Effector memory CD4-positive, alpha-beta T cell (primary cell): Measurements from ENCODE around the gene BMPR1A.

Source experiments
- DNase-seq, 3 donors: peaks; one replicate each; pipeline ENCODE4 v3.0.0-alpha.2; 2020
- H3K27ac ChIP-seq: 2 replicates; pipeline ENCODE4 v1.7.0; 2013; ENCODE audit warnings: mild to moderate bottlenecking, low read length, moderate library complexity; ENCODE audit not compliant: insufficient read depth, poor library complexity, severe bottlenecking
- H3K27me3 ChIP-seq: replicated peaks from 2 replicates; pipeline ENCODE4 v1.7.0; 2013; ENCODE audit warnings: mild to moderate bottlenecking, low read length; ENCODE audit not compliant: insufficient read depth, control insufficient read depth, poor library complexity, severe bottlenecking
- H3K36me3 ChIP-seq: 2 replicates; pipeline ENCODE4 v1.7.0; 2013; ENCODE audit warnings: mild to moderate bottlenecking, low read length, moderate library complexity; ENCODE audit not compliant: control insufficient read depth, insufficient read depth
- H3K4me1 ChIP-seq: 2 replicates; pipeline ENCODE4 v1.7.0; 2013; ENCODE audit warnings: low read length, mild to moderate bottlenecking; ENCODE audit not compliant: control insufficient read depth, insufficient read depth, poor library complexity, severe bottlenecking
- H3K4me3 ChIP-seq: 2 replicates; pipeline ENCODE4 v1.7.0; 2013; ENCODE audit warnings: low read length, low read depth, mild to moderate bottlenecking; ENCODE audit not compliant: insufficient read depth, poor library complexity, severe bottlenecking
- H3K9me3 ChIP-seq: 2 replicates; pipeline ENCODE4 v1.7.0; 2013; ENCODE audit warnings: mild to moderate bottlenecking, low read length, moderate library complexity; ENCODE audit not compliant: control insufficient read depth
- total RNA-seq, 3 donors: gene quantifications; one replicate each; lab custom pipeline; 2026; lab: John Stamatoyannopoulos, UW

BMPR1A gene
- 12.6 to 16.3 (median 15.4) reads per million in 3 donors for total RNA-seq

- H3K4me3 ChIP-seq, result peak within 1 kb of the TSS; percentile 82
Observed at GRCh38 chr10:86756511-86757112, at the start of gene BMPR1A. Gene BMPR1A, plus strand, starts transcription at chr10:86756619. Its CDS starts 119,400 bp downstream, at chr10:86876019.

DNA sequence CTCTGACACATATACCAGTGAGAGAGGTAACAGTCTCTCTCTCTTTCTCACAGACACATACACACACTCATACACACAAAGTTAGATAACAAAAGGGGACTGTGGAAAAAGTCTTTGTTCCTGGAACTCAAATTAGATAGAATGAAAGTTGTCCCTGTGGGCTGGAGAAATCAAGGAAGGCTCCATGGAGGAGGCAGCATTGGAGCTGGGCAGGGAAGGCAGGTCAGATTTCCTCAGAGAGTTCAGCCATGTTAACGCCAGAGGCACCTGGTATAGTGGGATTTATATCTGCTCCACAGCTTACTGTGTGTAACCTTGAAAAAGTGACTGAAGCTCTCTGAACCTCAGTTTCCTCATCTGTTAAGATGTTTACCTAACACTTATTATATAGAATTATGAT, 49.4 kb upstream of the BMPR1A start:
- H3K4me1 ChIP-seq, result peaks cover 2% of the 10 kb centered on the region
- H3K27me3 ChIP-seq, result no peaks in the 10 kb centered on the region
- no peaks in the 10 kb centered on the region for H3K36me3 ChIP-seq
- no peak overlapping the region for H3K4me3 ChIP-seq
- H3K9me3 ChIP-seq, result no peaks in the 10 kb centered on the region
- no peak overlapping the region for H3K27ac ChIP-seq
- no peak for DNase-seq

More at GRCh38 chr10:86756511-86757112, at the start of gene BMPR1A:
- Histone ChIP-seq H3K27ac (peak within 1 kb of the TSS; percentile 27), H3K9me3 (no peaks in the 10 kb centered on the region), H3K27me3 (no peaks in the 10 kb centered on the region), H3K4me1 (peaks cover 7% of the 10 kb centered on the region), H3K36me3 (no peaks in the 10 kb centered on the region)
- no peak for DNase-seq

- no peak for DNase-seq
- H3K27me3 ChIP-seq, result no peaks in the 10 kb centered on the region
- H3K4me3 ChIP-seq, result no peak overlapping the region
- no peaks in the 10 kb centered on the region for H3K36me3 ChIP-seq
- no peaks in the 10 kb centered on the region for H3K9me3 ChIP-seq
- no peak overlapping the region for H3K27ac ChIP-seq
- peaks cover 7% of the 10 kb centered on the region for H3K4me1 ChIP-seq
Observed at GRCh38 chr10:86707505-86707904, 48.9 kb upstream of the BMPR1A start.

GRCh38 chr10:86708068-86708782, 48.2 kb upstream of the BMPR1A start:
- Histone ChIP-seq H3K4me3 (no peak overlapping the region), H3K9me3 (no peaks in the 10 kb centered on the region), H3K36me3 (no peaks in the 10 kb centered on the region), H3K27ac (no peak overlapping the region), H3K4me1 (peaks cover 7% of the 10 kb centered on the region), H3K27me3 (no peaks in the 10 kb centered on the region)
- DNase-seq, result no peak

- no peak overlapping the region for H3K27ac ChIP-seq
- DNase-seq, result no peak
- H3K4me3 ChIP-seq, result no peak overlapping the region
- H3K27me3 ChIP-seq, result no peaks in the 10 kb centered on the region
- H3K4me1 ChIP-seq, result peaks cover 7% of the 10 kb centered on the region
- no peaks in the 10 kb centered on the region for H3K36me3 ChIP-seq
- no peaks in the 10 kb centered on the region for H3K9me3 ChIP-seq
Observed at GRCh38 chr10:86708783-86709380, 47.5 kb upstream of the BMPR1A start.

- no peaks in the 10 kb centered on the region for H3K36me3 ChIP-seq
- no peak overlapping the region for H3K27ac ChIP-seq
- H3K4me3 ChIP-seq, result no peak overlapping the region
- H3K27me3 ChIP-seq, result no peaks in the 10 kb centered on the region
- H3K4me1 ChIP-seq, result peaks cover 7% of the 10 kb centered on the region
- no peak for DNase-seq
- H3K9me3 ChIP-seq, result no peaks in the 10 kb centered on the region
Observed at GRCh38 chr10:86709396-86710185, 46.8 kb upstream of the BMPR1A start.

DNA sequence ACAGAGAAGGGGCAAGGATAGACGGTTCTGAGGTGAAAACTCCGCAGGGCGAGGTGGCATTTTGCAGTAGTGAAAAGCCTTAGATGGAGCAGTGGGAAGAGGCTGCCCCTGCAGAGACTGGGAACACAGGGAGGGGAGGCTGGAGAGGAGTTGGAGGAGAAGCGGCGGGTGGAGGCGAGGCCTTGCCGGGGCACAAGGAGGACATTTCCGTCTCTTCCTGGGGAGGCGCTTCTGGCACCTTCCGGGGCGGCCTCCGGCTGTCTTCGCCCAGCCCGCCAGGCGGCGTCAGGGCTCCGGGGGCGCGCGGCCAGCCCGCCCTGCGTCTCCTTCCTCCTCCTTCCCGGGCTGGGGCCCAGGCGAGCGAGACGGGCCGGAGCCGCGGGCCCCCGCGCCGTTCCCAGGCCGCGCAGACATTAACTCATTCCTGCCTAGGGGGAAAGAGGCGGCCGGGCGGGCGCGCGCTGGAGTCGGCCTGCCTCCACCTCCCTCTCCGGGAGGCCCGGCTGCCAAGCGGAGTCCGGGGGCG, 45.4 kb upstream of the BMPR1A start:
- Histone ChIP-seq H3K27ac (peak overlapping the region; percentile 81), H3K36me3 (no peaks in the 10 kb centered on the region), H3K4me1 (peaks cover 7% of the 10 kb centered on the region), H3K4me3 (peak overlapping the region; percentile 71), H3K9me3 (no peaks in the 10 kb centered on the region), H3K27me3 (no peaks in the 10 kb centered on the region)
- peak; percentile 63 to 73 (median 72) for DNase-seq

GRCh38 chr10:86711513-86712316, 44.7 kb upstream of the BMPR1A start:
- H3K27me3 ChIP-seq, result no peaks in the 10 kb centered on the region
- H3K9me3 ChIP-seq, result no peaks in the 10 kb centered on the region
- H3K4me1 ChIP-seq, result peaks cover 7% of the 10 kb centered on the region
- H3K36me3 ChIP-seq, result no peaks in the 10 kb centered on the region
- peak overlapping the region; percentile 81 for H3K27ac ChIP-seq
- peak; percentile 29 to 43 (median 30) for DNase-seq
- peak overlapping the region; percentile 71 for H3K4me3 ChIP-seq

GRCh38 chr10:86712317-86712707, 44.1 kb upstream of the BMPR1A start:
- no peaks in the 10 kb centered on the region for H3K9me3 ChIP-seq
- peak overlapping the region; percentile 61 for H3K27ac ChIP-seq
- peak overlapping the region; percentile 71 for H3K4me3 ChIP-seq
- no peaks in the 10 kb centered on the region for H3K36me3 ChIP-seq
- peaks cover 7% of the 10 kb centered on the region for H3K4me1 ChIP-seq
- no peaks in the 10 kb centered on the region for H3K27me3 ChIP-seq
- no peak for DNase-seq
